ENCODE measurements around the gene TNP2.
"Not testable (repeated sequence)": the region's sequence is repeated elsewhere in the genome, so short reads cannot be mapped to it uniquely, and the experiment has no call there.

The TNP2 gene

GRCh38 chr16:11220507-11220906, 48.6 kb downstream of the TNP2 start:
- not testable (repeated sequence) for DNase-seq (ENCODE audit: low read depth in 2 of 2)

- no peak for DNase-seq (ENCODE audit: low read depth in 2 of 2)
These were observed 49.9 kb downstream of the TNP2 start for GRCh38 chr16:11219178-11219577.

- DNase-seq (ENCODE audit: low read depth in 2 of 2) = no peak
These were observed 50.5 kb downstream of the TNP2 start for GRCh38 chr16:11218604-11218962.

Measured in stimulated activated CD4-positive, alpha-beta T cell treated with anti-CD3 and anti-CD28 coated beads, Interleukin-1b, Interleukin-23, amount 100 ng/mL, for 1 hour (primary cell).